Stimulated activated naive CD4-positive, alpha-beta T cell (primary cell): ENCODE data around the gene IFT27.

Experiments used
- DNase-seq, 6 experiments: peaks; one replicate each; lab custom pipeline; 2025; lab: John Stamatoyannopoulos, UW

IFT27 gene

DNA sequence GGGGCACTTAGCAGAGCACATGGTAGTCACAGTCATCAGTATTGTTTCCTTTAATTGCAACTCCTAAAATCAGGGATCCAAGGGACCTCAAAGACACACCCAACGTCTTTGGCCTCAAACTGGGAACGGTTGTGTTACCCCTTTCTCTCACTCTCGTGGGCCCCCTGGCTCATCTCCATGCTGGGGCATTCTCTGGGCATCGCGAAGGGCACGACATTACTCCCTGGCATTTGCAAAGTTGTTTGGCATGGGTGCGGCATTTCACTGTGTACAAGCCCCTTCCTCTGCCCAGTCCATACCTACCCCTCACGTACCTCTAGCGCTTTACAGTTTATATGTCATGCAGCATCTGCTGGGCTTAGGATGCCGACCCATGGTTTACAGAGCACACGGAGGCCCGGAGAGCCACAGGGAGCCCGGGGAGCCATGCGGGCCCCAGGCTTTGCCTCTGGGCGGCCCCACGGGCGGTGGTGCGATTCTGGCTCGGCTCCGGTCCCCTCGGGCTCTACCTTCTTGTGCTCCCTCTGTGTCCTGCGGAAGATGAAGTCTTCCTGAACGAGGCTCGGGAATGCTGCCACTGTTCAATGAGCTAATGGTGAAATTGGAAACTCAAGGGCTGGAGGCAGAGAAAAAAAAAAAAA, 50.4 kb downstream of the IFT27 start:
- no peak for DNase-seq

DNA sequence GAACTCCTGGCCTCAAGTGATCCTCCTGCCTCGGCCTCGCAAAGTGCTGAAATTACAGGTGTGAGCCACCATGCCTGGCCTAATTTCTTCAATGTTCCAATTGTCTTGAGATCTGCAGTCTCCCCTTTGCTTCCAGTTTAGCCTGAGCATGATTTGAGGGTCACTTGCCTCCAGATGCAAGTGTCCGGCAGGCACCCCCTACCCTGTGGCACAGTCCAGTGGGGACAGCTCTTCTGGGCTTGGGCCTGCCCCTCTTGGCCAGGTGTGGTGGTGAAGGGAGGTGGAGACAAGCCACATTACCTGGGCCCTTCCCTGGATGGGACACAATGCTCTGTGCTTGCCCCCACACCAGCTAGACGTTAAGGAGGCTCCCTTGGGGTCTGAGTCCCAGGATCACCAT, 51.1 kb downstream of the IFT27 start:
- DNase-seq = no peak

DNA sequence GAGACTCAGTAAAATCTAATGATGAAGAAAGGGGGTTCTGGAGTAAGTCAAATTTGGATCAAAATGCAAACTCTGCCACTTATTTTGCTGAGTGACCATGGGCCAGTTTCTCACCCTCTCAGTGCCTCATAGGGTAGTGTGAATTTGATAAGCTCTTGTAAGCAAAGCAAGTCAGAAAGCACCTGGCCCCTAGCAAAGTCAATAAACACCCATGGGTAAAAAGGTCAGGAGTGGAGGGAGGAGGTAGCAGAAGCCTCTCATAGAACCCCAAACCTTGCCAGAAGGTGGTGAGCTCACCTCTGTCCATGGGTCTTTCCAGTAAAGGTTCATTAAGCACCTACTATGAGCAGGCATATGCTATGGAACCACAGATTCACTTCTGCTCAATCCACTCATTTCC, 53.9 kb downstream of the IFT27 start:
- no peak for DNase-seq

GRCh38 chr22:36715647-36716046, 60.3 kb downstream of the IFT27 start:
- no peak for DNase-seq

DNA sequence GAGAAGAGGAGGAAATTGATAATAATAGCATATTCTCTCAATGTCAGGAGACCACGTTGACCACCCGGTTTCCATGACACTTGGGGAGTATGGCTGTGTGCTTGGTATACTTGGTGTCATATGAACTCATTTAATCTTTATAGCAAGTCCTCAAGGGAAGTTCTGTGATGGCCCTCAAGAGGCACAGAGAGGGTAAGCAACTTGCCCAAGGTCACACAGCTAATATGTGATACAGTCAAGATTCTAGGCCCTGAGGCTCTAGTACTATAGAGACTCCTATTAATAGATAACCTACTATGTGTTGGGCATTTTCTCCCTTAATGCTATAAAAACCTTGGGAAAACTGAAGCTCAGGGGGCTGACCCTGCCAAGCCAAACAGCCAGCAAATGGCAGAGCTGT, 61.8 kb downstream of the IFT27 start:
- DNase-seq = no peak

DNA sequence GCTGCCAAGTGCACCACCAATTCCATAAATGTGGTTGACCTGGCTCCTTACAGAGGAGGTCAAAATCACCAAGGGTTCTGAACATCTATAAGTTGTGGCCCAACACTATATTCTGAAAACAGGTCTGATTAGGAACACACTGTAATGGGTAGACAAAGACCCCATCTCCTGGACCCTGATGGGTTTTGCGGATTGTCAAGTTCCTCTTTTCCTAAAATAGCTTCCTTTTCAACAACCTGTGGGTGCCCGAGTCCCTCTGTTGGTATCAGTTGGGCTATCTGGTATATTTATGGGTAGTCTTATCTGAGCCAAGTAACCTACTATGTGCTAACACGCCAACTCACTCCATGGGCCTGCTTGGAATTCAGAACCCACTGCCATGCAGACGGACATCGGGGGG, 62.5 kb downstream of the IFT27 start:
- no peak for DNase-seq
